Liver (tissue), 9 donors: ENCODE measurements around the gene POLR2B. TPM values are rescaled to one million over a fixed set of nuclear protein-coding genes. Genes with fewer than 3 reads are reported as not detected.

Source experiments
- DNase-seq: peaks from one replicate; pipeline ENCODE4 v3.0.0-alpha.2; 2017; ENCODE audit warnings: low spot score
- H3K27ac ChIP-seq, 2 donors: one replicate each; pipeline ENCODE4 v1.7.0; 2013; ENCODE audit warnings: inconsistent platforms in 2 of 2, low read length in 2 of 2, control low read depth in 1 of 2, low read depth in 1 of 2, mild to moderate bottlenecking in 1 of 2
- H3K27me3 ChIP-seq, 4 donors: one replicate each; pipeline versions ENCODE4 v1.6.1 to v1.7.0; 2013; ENCODE audit warnings: low read length in 3 of 4, inconsistent platforms in 1 of 4, mild to moderate bottlenecking in 1 of 4, moderate library complexity in 1 of 4; ENCODE audit not compliant: control insufficient read depth in 4 of 4, insufficient read depth in 4 of 4
- H3K36me3 ChIP-seq, 4 donors: one replicate each; pipeline versions ENCODE4 v1.6.1 to v1.7.0; 2013; ENCODE audit warnings: low read length in 3 of 4, mild to moderate bottlenecking in 3 of 4, low read depth in 1 of 4, moderate library complexity in 1 of 4; ENCODE audit not compliant: control insufficient read depth in 4 of 4, insufficient read depth in 3 of 4
- H3K4me1 ChIP-seq, 4 donors: one replicate each; pipeline versions ENCODE4 v1.6.1 to v1.7.0; 2013; ENCODE audit warnings: low read length in 3 of 4, mild to moderate bottlenecking in 3 of 4, moderate library complexity in 1 of 4; ENCODE audit not compliant: control insufficient read depth in 4 of 4, insufficient read depth in 4 of 4
- H3K4me3 ChIP-seq, 3 donors: one replicate each; pipeline versions ENCODE4 v1.6.1 to v1.7.0; 2013; ENCODE audit warnings: low read length in 3 of 3, control low read depth in 1 of 3, low read depth in 1 of 3, mild to moderate bottlenecking in 1 of 3
- H3K9ac ChIP-seq, 2 donors: one replicate each; pipeline ENCODE4 v1.7.0; 2013; ENCODE audit warnings: low read length in 2 of 2, mild to moderate bottlenecking in 2 of 2, moderate library complexity in 2 of 2, control low read depth in 1 of 2, low read depth in 1 of 2
- H3K9me3 ChIP-seq, 4 donors: one replicate each; pipeline versions ENCODE4 v1.6.1 to v1.7.0; 2013; ENCODE audit warnings: low read length in 3 of 4; ENCODE audit not compliant: control insufficient read depth in 4 of 4
- CTCF ChIP-seq: fragments of 150-350 bp; IDR thresholded peaks from 2 replicates; pipeline ENCODE4 v1.5.1; 2017; ENCODE audit warnings: improper control_type of control experiment, low read depth, low read length; ENCODE audit not compliant: missing input control
- EGR1 ChIP-seq, 2 donors: IDR thresholded peaks; 2 replicates each; pipeline ENCODE4 v1.6.1; 2016 to 2018; ENCODE audit warnings: antibody characterized with exemption in 2 of 2, low read depth in 2 of 2
- FOXA2 ChIP-seq: IDR thresholded peaks from 2 replicates; pipeline ENCODE4 v1.6.1; 2016; ENCODE audit warnings: antibody characterized with exemption
- GABPA ChIP-seq, 2 donors: IDR thresholded peaks in 1 of 2; conservative IDR thresholded peaks in 1 of 2; 2 replicates each; pipeline ENCODE4 v1.6.1; 2016; ENCODE audit warnings: antibody characterized with exemption in 2 of 2, mild to moderate bottlenecking in 1 of 2, moderate library complexity in 1 of 2
- HNF4A ChIP-seq, 2 donors: conservative IDR thresholded peaks; 2 replicates each; pipeline ENCODE4 v1.6.1; 2016; ENCODE audit warnings: antibody characterized with exemption in 2 of 2, mild to moderate bottlenecking in 2 of 2
- HNF4G ChIP-seq: IDR thresholded peaks from 2 replicates; pipeline ENCODE4 v1.6.1; 2016; ENCODE audit warnings: antibody characterized with exemption
- JUND ChIP-seq, 2 donors: IDR thresholded peaks; 2 replicates each; pipeline ENCODE4 v1.6.1; 2016; ENCODE audit warnings: antibody characterized with exemption in 2 of 2
- MAX ChIP-seq: IDR thresholded peaks from 2 replicates; pipeline ENCODE4 v1.6.1; 2016; ENCODE audit warnings: antibody characterized with exemption
- NR2F2 ChIP-seq: IDR thresholded peaks from 2 replicates; pipeline ENCODE4 v1.6.1; 2016; ENCODE audit warnings: antibody characterized with exemption
- RAD21 ChIP-seq, 2 donors: IDR thresholded peaks; 2 replicates each; pipeline ENCODE4 v1.6.1; 2016; ENCODE audit warnings: antibody characterized with exemption in 2 of 2, mild to moderate bottlenecking in 2 of 2
- REST ChIP-seq: IDR thresholded peaks from 2 replicates; pipeline ENCODE4 v1.6.1; 2016; ENCODE audit warnings: antibody characterized with exemption, mild to moderate bottlenecking
- RXRA ChIP-seq, 2 donors: IDR thresholded peaks; 2 replicates each; pipeline ENCODE4 v1.6.1; 2017 to 2018; ENCODE audit warnings: antibody characterized with exemption in 2 of 2, mild to moderate bottlenecking in 1 of 2
- SP1 ChIP-seq: IDR thresholded peaks from 2 replicates; pipeline ENCODE4 v1.6.1; 2018; ENCODE audit warnings: antibody characterized with exemption, mild to moderate bottlenecking
- TAF1 ChIP-seq: conservative IDR thresholded peaks from 2 replicates; pipeline ENCODE4 v1.6.1; 2016; ENCODE audit warnings: antibody characterized with exemption, mild to moderate bottlenecking
- YY1 ChIP-seq: IDR thresholded peaks from 2 replicates; pipeline ENCODE4 v1.6.1; 2016; ENCODE audit warnings: antibody characterized with exemption, mild to moderate bottlenecking
- ZBTB33 ChIP-seq: IDR thresholded peaks from 2 replicates; pipeline ENCODE4 v1.6.1; 2016; ENCODE audit warnings: antibody characterized with exemption
- WGBS: extraction: QIAGEN DNeasy Blood & Tissue Kit; methylation state at CpG from one replicate; pipeline ENCODE4 v1.1.7; 2013; 5-methylcytosine and 5-hydroxymethylcytosine counted together
- polyA plus RNA-seq, 2 donors: library from polyadenylated mRNA; stranded (reverse) in 1 of 2; unstranded in 1 of 2; fragments of 200-250 nt in 1 of 2; fragments of >200 nt in 1 of 2; fragmentation: Nextera tagmentation in 1 of 2; extraction: Ambion mirVana in 1 of 2; gene quantifications; one replicate each; pipeline versions ENCODE4 v1.2.1 to v1.2.3, GENCODE V29; 2013 to 2015
- total RNA-seq, 2 donors: library from RNA; depleted of rRNA; stranded (reverse); fragments of >200 nt; gene quantifications; one replicate each; pipeline ENCODE4 v1.2.3, GENCODE V29; 2014
- donor health status: healthy.
- donor health status: healthy.
- donor health status: healthy.
- donor health status: healthy.
- donor health status: healthy.

Gene POLR2B
- total and polyA plus RNA-seq, 4 donors, result 16.6 to 64.4 (median 40.0) TPM

- TF ChIP-seq ZBTB33, result peak; percentile 99
- TF ChIP-seq GABPA (IDR thresholded peaks at IDR 0.05 in 1 of 2, conservative IDR thresholded peaks at IDR 0.05 in 1 of 2), result peak in 1 of 2 donors; percentile 59
- TF ChIP-seq RAD21 (IDR thresholded peaks at IDR 0.05), result no peak
These were observed 1.2 kb upstream of the POLR2B start, which contains the start of gene NOA1 (continued) for GRCh38 chr4:56977321-56978012.

- peaks cover 5 to 37% (median 22%) of the 10 kb centered on the region in 4 donors for H3K4me1 ChIP-seq
These were observed 851 bp downstream of the POLR2B start for GRCh38 chr4:56979421-56980072.

More at GRCh38 chr4:56979421-56980072, 851 bp downstream of the POLR2B start:
- H3K27me3 ChIP-seq, result no peaks in the 10 kb centered on the region
- 10% methylated on average over 21 of the region's 21 CpGs for WGBS
- peak overlapping the region in 1 of 2 donors; percentile 19 for H3K27ac ChIP-seq
- no peaks in the 10 kb centered on the region for H3K9me3 ChIP-seq
- no peak for TF ChIP-seq EGR1 (IDR thresholded peaks at IDR 0.05; ENCODE audit: low read depth in 2 of 2)
- no peak for TF ChIP-seq GABPA (IDR thresholded peaks at IDR 0.05 in 1 of 2, conservative IDR thresholded peaks at IDR 0.05 in 1 of 2)
- no peak for TF ChIP-seq FOXA2
- no peak for TF ChIP-seq MAX
- no peak for TF ChIP-seq RXRA (IDR thresholded peaks at IDR 0.05)
- no peak for TF ChIP-seq CTCF
- TF ChIP-seq SP1, result no peak
- TF ChIP-seq NR2F2, result no peak
- no peak for TF ChIP-seq TAF1
- TF ChIP-seq YY1, result no peak
- no peak for TF ChIP-seq RAD21 (IDR thresholded peaks at IDR 0.05)
- no peak for TF ChIP-seq REST
- no peak for TF ChIP-seq HNF4A (conservative IDR thresholded peaks at IDR 0.05)
- no peak for TF ChIP-seq ZBTB33
- TF ChIP-seq JUND (IDR thresholded peaks at IDR 0.05), result no peak
- no peak for TF ChIP-seq HNF4G
- H3K36me3 ChIP-seq, result peaks cover 0 to 3% (median 0%) of the 10 kb centered on the region in 4 donors
- H3K9ac ChIP-seq, result peak overlapping the region; percentile 71 to 97
- DNase-seq, result no peak
- H3K4me3 ChIP-seq, result peak overlapping the region; percentile 93 to 100 (median 96)
